Epithelial cell of esophagus (primary cell): ENCODE data around the gene CLIC6.
"Not testable (repeated sequence)": the region's sequence is repeated elsewhere in the genome, so short reads cannot be mapped to it uniquely, and the experiment has no call there.

Source experiments
- DNase-seq: peaks from one replicate; pipeline ENCODE4 v3.0.0; 2010; ENCODE audit warnings: low read depth
- H3K4me3 ChIP-seq: 2 replicates; pipeline ENCODE4 v1.5.1; 2011; ENCODE audit warnings: mild to moderate bottlenecking, low read length, control low read depth
- TF ChIP-seq, protein P1 (sequence below): IDR thresholded peaks from 2 replicates; pipeline ENCODE4 v1.5.1; 2011; ENCODE audit warnings: low read depth, mild to moderate bottlenecking, low read length, control low read depth, inconsistent platforms; ENCODE audit not compliant: insufficient read depth; ENCODE audit errors: missing control alignments

Gene CLIC6

DNA sequence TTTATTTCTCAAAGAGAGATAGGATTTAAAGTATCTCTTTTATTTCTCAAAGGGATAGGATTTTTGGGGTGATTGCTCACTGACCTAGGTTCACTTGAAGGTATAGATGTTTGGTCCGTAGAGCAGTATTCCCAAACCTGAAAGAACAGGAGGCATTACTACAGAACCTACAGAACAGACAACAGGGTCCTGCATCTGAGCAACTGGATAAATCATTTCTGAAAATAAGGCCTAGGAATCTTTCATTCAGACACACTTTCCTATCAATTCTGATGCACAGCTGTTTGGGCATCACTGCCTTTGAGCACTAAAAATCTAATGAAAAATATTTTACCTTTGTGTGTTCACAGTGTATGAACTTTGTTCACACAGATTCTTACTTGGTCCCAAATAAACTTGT lies 17.2 kb upstream of the CLIC6 start:
- TF ChIP-seq, protein P1, sequence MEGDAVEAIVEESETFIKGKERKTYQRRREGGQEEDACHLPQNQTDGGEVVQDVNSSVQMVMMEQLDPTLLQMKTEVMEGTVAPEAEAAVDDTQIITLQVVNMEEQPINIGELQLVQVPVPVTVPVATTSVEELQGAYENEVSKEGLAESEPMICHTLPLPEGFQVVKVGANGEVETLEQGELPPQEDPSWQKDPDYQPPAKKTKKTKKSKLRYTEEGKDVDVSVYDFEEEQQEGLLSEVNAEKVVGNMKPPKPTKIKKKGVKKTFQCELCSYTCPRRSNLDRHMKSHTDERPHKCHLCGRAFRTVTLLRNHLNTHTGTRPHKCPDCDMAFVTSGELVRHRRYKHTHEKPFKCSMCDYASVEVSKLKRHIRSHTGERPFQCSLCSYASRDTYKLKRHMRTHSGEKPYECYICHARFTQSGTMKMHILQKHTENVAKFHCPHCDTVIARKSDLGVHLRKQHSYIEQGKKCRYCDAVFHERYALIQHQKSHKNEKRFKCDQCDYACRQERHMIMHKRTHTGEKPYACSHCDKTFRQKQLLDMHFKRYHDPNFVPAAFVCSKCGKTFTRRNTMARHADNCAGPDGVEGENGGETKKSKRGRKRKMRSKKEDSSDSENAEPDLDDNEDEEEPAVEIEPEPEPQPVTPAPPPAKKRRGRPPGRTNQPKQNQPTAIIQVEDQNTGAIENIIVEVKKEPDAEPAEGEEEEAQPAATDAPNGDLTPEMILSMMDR = no peak
- H3K4me3 ChIP-seq = no peak overlapping the region
- DNase-seq = no peak

DNA sequence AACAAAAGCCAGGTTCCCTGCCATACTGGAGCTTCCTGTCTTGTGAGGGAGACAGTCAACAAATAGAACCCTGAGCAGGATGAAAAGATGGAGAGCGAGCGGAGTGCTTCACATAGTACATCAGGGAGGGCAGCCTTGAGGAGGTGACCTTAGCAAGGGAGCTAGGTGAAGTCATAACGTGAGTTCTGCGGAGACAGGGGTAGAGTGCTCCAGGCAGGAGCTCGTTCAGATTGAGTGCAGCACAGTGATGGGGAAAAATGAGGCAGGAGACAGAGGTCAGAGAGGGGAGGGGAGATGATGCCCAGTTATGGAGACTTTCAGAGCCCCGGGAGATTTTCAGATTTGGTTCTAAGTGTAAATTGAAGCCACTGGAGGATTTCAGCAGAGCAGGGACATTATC lies 15.3 kb upstream of the CLIC6 start:
- DNase-seq = no peak
- no peak overlapping the region for H3K4me3 ChIP-seq
- TF ChIP-seq, protein P1 = no peak

DNA sequence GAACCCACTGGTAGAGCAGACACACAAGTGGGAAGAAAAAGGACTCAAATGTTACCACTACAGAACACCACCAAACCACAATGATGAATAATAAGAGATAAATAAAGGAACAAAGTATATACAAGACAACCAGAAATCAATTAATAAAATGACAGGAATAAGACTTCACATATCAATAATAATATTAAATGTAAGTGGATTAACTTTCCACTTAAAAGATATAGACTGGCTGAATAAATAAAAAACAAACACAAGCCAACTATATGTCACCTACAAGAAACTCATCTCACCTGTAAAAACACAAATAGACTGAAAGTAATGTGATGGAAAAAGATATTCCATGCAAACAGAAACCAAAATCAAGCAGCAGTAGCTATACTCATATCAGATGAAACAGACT lies 6.9 kb upstream of the CLIC6 start:
- DNase-seq = no peak
- H3K4me3 ChIP-seq = no peak overlapping the region
- TF ChIP-seq, protein P1 = no peak

DNA sequence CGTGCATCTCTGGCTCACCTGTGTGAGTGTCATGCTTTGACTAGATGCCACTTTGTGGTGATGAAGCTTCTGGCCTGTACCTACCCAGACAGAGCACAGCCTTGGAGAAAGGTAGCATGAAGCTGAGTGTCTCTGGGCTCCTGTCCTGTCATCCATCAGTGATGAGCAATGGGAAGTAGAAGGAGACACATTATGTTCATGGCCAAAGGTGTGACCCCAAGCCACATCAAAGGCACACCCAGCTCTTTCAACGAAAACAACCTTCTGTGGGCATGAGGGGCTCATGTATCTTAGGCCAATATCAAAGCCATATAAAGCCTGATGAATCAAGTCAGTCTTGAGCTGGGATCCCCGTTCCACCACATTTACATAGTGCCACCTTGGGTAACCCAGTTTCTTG lies 1.0 kb upstream of the CLIC6 start:
- no peak for DNase-seq
- H3K4me3 ChIP-seq = no peak overlapping the region
- TF ChIP-seq, protein P1 = no peak

DNA sequence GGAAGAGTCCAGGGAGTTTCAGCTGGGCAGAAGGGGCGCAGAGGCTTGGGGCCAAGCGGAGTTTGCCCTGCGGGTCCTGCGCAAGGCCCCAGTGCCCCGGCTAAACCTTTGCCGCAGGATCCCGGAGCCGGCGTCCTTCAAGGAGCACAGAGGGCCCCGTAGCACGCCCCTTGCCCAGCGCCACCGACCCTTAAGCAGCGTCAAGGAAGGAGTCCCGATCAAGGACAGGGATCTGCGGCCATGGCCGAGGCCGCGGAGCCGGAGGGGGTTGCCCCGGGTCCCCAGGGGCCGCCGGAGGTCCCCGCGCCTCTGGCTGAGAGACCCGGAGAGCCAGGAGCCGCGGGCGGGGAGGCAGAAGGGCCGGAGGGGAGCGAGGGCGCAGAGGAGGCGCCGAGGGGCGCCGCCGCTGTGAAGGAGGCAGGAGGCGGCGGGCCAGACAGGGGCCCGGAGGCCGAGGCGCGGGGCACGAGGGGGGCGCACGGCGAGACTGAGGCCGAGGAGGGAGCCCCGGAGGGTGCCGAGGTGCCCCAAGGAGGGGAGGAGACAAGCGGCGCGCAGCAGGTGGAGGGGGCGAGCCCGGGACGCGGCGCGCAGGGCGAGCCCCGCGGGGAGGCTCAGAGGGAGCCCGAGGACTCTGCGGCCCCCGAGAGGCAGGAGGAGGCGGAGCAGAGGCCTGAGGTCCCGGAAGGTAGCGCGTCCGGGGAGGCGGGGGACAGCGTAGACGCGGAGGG lies 520 bp downstream of the CLIC6 start:
- DNase-seq = no peak
- TF ChIP-seq, protein P1 = no peak
- no peak overlapping the region for H3K4me3 ChIP-seq

DNA sequence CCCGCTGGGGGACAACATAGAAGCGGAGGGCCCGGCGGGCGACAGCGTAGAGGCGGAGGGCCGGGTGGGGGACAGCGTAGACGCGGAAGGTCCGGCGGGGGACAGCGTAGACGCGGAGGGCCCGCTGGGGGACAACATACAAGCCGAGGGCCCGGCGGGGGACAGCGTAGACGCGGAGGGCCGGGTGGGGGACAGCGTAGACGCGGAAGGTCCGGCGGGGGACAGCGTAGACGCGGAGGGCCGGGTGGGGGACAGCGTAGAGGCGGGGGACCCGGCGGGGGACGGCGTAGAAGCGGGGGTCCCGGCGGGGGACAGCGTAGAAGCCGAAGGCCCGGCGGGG lies 1.1 kb downstream of the CLIC6 start:
- H3K4me3 ChIP-seq, DNase-seq: not testable (repeated sequence)

DNA sequence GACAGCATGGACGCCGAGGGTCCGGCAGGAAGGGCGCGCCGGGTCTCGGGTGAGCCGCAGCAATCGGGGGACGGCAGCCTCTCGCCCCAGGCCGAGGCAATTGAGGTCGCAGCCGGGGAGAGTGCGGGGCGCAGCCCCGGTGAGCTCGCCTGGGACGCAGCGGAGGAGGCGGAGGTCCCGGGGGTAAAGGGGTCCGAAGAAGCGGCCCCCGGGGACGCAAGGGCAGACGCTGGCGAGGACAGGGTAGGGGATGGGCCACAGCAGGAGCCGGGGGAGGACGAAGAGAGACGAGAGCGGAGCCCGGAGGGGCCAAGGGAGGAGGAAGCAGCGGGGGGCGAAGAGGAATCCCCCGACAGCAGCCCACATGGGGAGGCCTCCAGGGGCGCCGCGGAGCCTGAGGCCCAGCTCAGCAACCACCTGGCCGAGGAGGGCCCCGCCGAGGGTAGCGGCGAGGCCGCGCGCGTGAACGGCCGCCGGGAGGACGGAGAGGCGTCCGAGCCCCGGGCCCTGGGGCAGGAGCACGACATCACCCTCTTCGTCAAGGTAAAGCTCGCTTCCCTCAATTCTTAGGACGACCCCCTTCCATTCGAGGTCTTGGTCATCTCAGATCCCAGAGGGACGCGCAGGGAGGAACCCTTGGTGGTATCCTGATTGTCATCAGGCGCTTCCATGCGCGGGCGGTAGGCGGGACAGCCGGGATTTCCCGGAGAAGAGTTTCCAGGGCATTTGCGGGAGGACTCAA lies 1.6 kb downstream of the CLIC6 start:
- DNase-seq = peak; percentile 18
- H3K4me3 ChIP-seq = peak overlapping the region; percentile 34
- TF ChIP-seq, protein P1 = peak; percentile 1
